WI38 (cell line): ENCODE measurements around the gene ITGA2B.

Experiments
- H3K4me3 ChIP-seq: 2 replicates; pipeline ENCODE4 v1.5.1; 2011; ENCODE audit warnings: low read depth, mild to moderate bottlenecking, control low read depth, low read length
- CTCF ChIP-seq: IDR thresholded peaks from 2 replicates; pipeline ENCODE4 v1.5.1; 2012; ENCODE audit warnings: low read depth, mild to moderate bottlenecking, control low read depth, low read length

ITGA2B gene

GRCh38 chr17:44382917-44383316 lies 6.5 kb downstream of the ITGA2B start:
- TF ChIP-seq CTCF, result no peak
- no peak overlapping the region for H3K4me3 ChIP-seq

GRCh38 chr17:44381810-44382305 lies 7.6 kb downstream of the ITGA2B start:
- no peak overlapping the region for H3K4me3 ChIP-seq
- no peak for TF ChIP-seq CTCF

GRCh38 chr17:44380767-44381166 lies 8.7 kb downstream of the ITGA2B start:
- no peak for TF ChIP-seq CTCF
- no peak overlapping the region for H3K4me3 ChIP-seq

- no peak overlapping the region for H3K4me3 ChIP-seq
- no peak for TF ChIP-seq CTCF
These were observed 9.6 kb downstream of the ITGA2B start for GRCh38 chr17:44379887-44380286.

- TF ChIP-seq CTCF, result no peak
- H3K4me3 ChIP-seq, result no peak overlapping the region
These were observed 11.2 kb downstream of the ITGA2B start for GRCh38 chr17:44378171-44378705.

- no peak overlapping the region for H3K4me3 ChIP-seq
- TF ChIP-seq CTCF, result no peak
These were observed 12.7 kb downstream of the ITGA2B start for GRCh38 chr17:44376779-44377178.

- no peak overlapping the region for H3K4me3 ChIP-seq
- peak; percentile 48 for TF ChIP-seq CTCF
These were observed 13.3 kb downstream of the ITGA2B start for GRCh38 chr17:44376124-44376523.
